Measurements from ENCODE around the gene BEND6. TPM values are rescaled to one million over a fixed set of nuclear protein-coding genes. Genes with fewer than 3 reads are reported as not detected.

BEND6 gene
- total RNA-seq, 4 donors from 2014 or later: 0.55 to 0.79 TPM; not detected in 2

DNA sequence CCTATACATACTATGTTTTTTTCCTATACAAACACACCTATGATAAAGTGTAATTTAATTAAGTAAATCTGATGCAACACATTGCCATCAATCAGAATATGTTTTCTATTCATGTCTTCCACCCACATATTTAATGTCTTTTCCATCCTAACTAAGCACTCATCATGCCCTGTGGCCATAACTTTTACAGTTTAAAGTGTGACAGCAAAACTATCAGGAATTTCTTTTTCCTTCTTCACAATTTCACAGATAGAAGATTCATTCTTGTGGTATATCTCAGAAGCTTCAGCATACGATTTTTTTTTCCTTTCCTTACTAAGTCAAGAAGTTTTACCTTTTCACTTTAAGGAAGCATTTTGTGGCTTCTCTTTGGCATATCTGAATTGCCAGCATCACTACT lies 7.0 kb upstream of the BEND6 start:
- no peaks in the 10 kb centered on the region for H3K36me3 ChIP-seq
- 33 to 58% methylated on average over 1 of the region's 1 CpG for WGBS, 2 donors (ENCODE audit: low coverage in 1 of 2)
- H3K4me1 ChIP-seq: no peaks in the 10 kb centered on the region
- H3K27me3 ChIP-seq: peaks cover 19% of the 10 kb centered on the region
- no peaks in the 10 kb centered on the region for H3K9me3 ChIP-seq
- no peak overlapping the region for H3K27ac ChIP-seq
- DNase-seq: no peak
- in situ Hi-C loops (cut with MboI; ENCODE audit: low pct_ligation_motif_present in 1 of 4, low pct_unique_long_range_greater_than_20kb in 1 of 4, low sequenced_read_pairs in 3 of 4): no loop called here
- TF ChIP-seq POLR2A (IDR thresholded peaks at IDR 0.05): no peak
- TF ChIP-seq POLR2AphosphoS5 (IDR thresholded peaks at IDR 0.05): no peak
- no peak for TF ChIP-seq EP300 (IDR thresholded peaks at IDR 0.05; ENCODE audit: low read depth)
- no peak for TF ChIP-seq CTCF (IDR thresholded peaks at IDR 0.05)
- intact Hi-C loops (cut with DNase I; ENCODE audit: low total_unique reads): no loop called here
- H3K4me3 ChIP-seq: no peak overlapping the region

DNA sequence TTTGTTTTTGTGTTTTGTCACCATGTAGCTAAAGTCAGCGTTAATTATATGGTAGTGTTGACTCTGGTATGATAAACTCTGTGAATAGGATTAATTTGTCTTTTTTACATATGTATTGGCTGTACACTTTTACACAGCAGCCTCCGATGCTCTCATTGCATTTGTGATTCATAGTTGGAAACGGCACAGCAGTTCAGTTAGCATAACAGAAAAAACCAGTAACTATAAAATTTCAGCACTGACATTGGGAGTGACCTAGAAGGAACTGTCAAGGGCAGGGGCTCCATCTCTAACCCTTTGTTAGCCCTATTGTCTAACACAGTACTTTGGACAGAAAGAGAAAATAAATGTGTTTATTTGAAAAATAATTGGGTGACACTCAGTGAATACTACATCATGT lies 5.6 kb upstream of the BEND6 start:
- DNase-seq: no peak
- no peak overlapping the region for H3K4me3 ChIP-seq
- no peaks in the 10 kb centered on the region for H3K9me3 ChIP-seq
- H3K4me1 ChIP-seq: peaks cover 0 to 9% (median 5%) of the 10 kb centered on the region in 4 donors
- no peak overlapping the region for H3K27ac ChIP-seq
- TF ChIP-seq POLR2AphosphoS5 (IDR thresholded peaks at IDR 0.05): no peak
- TF ChIP-seq CTCF (IDR thresholded peaks at IDR 0.05): no peak
- no peak for TF ChIP-seq EP300 (IDR thresholded peaks at IDR 0.05; ENCODE audit: low read depth)
- no peak for TF ChIP-seq POLR2A (IDR thresholded peaks at IDR 0.05)
- intact Hi-C loops (cut with DNase I; ENCODE audit: low total_unique reads) (no loop called here), in situ Hi-C loops (cut with MboI; ENCODE audit: low pct_ligation_motif_present in 1 of 4, low pct_unique_long_range_greater_than_20kb in 1 of 4, low sequenced_read_pairs in 3 of 4) (no loop called here)
- peaks cover 33% of the 10 kb centered on the region for H3K27me3 ChIP-seq
- H3K36me3 ChIP-seq: no peaks in the 10 kb centered on the region
- WGBS, 2 donors (ENCODE audit: low coverage in 1 of 2): 54 to 59% methylated on average over 3 of the region's 3 CpGs

GRCh38 chr6:56949925-56950495 lies 4.9 kb upstream of the BEND6 start:
- H3K4me3 ChIP-seq: no peak overlapping the region
- intact Hi-C loops (cut with DNase I; ENCODE audit: low total_unique reads): no loop called here
- no peak for TF ChIP-seq EP300 (IDR thresholded peaks at IDR 0.05; ENCODE audit: low read depth)
- no peak for TF ChIP-seq POLR2AphosphoS5 (IDR thresholded peaks at IDR 0.05)
- no peak for TF ChIP-seq POLR2A (IDR thresholded peaks at IDR 0.05)
- TF ChIP-seq CTCF (IDR thresholded peaks at IDR 0.05): no peak
- peaks cover 0 to 10% (median 6%) of the 10 kb centered on the region in 4 donors for H3K4me1 ChIP-seq
- 39 to 40% methylated on average over 1 of the region's 1 CpG for WGBS, 2 donors (ENCODE audit: low coverage in 1 of 2)
- no peak overlapping the region for H3K27ac ChIP-seq
- H3K9me3 ChIP-seq: no peaks in the 10 kb centered on the region
- DNase-seq: no peak
- in situ Hi-C loops (cut with MboI; ENCODE audit: low pct_ligation_motif_present in 1 of 4, low pct_unique_long_range_greater_than_20kb in 1 of 4, low sequenced_read_pairs in 3 of 4): no loop called here
- peaks cover 37% of the 10 kb centered on the region for H3K27me3 ChIP-seq
- H3K36me3 ChIP-seq: no peaks in the 10 kb centered on the region

DNA sequence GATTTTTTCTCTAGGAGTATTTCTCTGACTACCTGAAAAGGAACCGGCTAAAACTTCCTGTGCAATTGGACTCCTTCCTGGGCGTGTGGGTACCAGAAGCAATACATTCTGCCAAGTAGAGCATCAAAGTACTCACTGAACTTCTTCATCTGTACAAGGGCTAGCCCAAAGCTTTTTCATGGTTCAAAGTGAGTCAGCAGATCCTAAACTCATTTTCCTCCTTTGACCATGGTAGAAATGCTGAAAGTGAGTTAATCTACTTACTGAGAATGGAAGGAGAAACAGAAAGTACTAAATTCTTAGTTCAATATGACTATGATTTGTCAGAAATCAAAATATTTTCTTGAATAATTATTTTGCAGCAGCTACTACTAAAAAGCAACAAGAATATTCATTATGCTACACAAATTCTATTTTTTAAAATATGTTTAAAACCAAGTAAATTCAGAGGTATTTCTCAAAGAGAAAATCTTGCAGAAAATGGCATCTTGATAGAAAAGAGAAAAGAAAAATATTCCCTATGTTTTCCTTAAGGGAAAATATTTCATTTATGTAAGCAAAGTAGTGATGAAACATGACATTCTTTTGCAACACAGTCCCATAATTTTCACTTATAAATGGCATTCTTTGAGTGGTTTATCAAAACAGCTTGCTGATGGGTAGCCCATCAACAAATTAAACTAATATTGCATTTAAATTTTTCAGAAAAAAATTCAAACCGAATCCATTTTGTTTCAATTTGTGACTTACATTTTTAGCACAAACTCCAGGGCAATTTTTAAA lies 3.7 kb upstream of the BEND6 start:
- no peak overlapping the region for H3K27ac ChIP-seq
- no peak for DNase-seq
- H3K4me3 ChIP-seq: no peak overlapping the region
- peaks cover 0 to 15% (median 10%) of the 10 kb centered on the region in 4 donors for H3K4me1 ChIP-seq
- H3K9me3 ChIP-seq: no peaks in the 10 kb centered on the region
- in situ Hi-C loops (cut with MboI; ENCODE audit: low pct_ligation_motif_present in 1 of 4, low pct_unique_long_range_greater_than_20kb in 1 of 4, low sequenced_read_pairs in 3 of 4) (no loop called here), intact Hi-C loops (cut with DNase I; ENCODE audit: low total_unique reads) (no loop called here)
- TF ChIP-seq EP300 (IDR thresholded peaks at IDR 0.05; ENCODE audit: low read depth) (no peak), POLR2AphosphoS5 (IDR thresholded peaks at IDR 0.05) (no peak), POLR2A (IDR thresholded peaks at IDR 0.05) (no peak), CTCF (IDR thresholded peaks at IDR 0.05) (no peak)
- peaks cover 43% of the 10 kb centered on the region for H3K27me3 ChIP-seq
- 50 to 52% methylated on average over 3 of the region's 3 CpGs for WGBS, 2 donors (ENCODE audit: low coverage in 1 of 2)
- H3K36me3 ChIP-seq: no peaks in the 10 kb centered on the region
